Endothelial cell (in vitro differentiated cells): Measurements from ENCODE around the gene FAM78B. TPM values are rescaled to one million over a fixed set of nuclear protein-coding genes. Genes with fewer than 3 reads are reported as not detected.

Experiments
- DNase-seq: peaks from one replicate; pipeline ENCODE4 v3.0.0; 2021; ENCODE audit warnings: low spot score
- H3K27ac Mint-ChIP-seq: one replicate; pipeline ENCODE4 v1.8.0; 2021; ENCODE audit warnings: mixed read lengths, inconsistent platforms; ENCODE audit not compliant: unreplicated experiment
- H3K27me3 Mint-ChIP-seq: one replicate; pipeline ENCODE4 v1.8.0; 2021; ENCODE audit warnings: mild to moderate bottlenecking, moderate library complexity, mixed read lengths, inconsistent platforms; ENCODE audit not compliant: unreplicated experiment
- H3K36me3 Mint-ChIP-seq: one replicate; pipeline ENCODE4 v1.8.0; 2021; ENCODE audit warnings: mild to moderate bottlenecking, low read depth, mixed read lengths, inconsistent platforms; ENCODE audit not compliant: unreplicated experiment
- H3K4me1 Mint-ChIP-seq: one replicate; pipeline ENCODE4 v1.8.0; 2021; ENCODE audit warnings: mild to moderate bottlenecking, mixed read lengths, inconsistent platforms; ENCODE audit not compliant: unreplicated experiment
- H3K4me3 Mint-ChIP-seq: one replicate; pipeline ENCODE4 v1.8.0; 2021; ENCODE audit warnings: mild to moderate bottlenecking, mixed read lengths, inconsistent platforms; ENCODE audit not compliant: unreplicated experiment
- H3K9me3 Mint-ChIP-seq: one replicate; pipeline ENCODE4 v1.8.0; 2021; ENCODE audit warnings: mixed read lengths, inconsistent platforms; ENCODE audit not compliant: unreplicated experiment
- total RNA-seq: library from RNA; stranded (reverse); fragmentation: NEBNext Ultra II Directional; extraction: Animal tissue kit (Norgen Biotek cat#: 25700); gene quantifications from one replicate; pipeline ENCODE4 v1.2.1, GENCODE V29; 2021; ENCODE audit not compliant: unreplicated experiment
- TF ChIP-seq, protein P1 (sequence below): fragments of 200-600 bp; sonication (generic); IDR thresholded peaks from one replicate; pipeline ENCODE4 v1.5.0; 2021; ENCODE audit warnings: antibody characterized with exemption; ENCODE audit not compliant: unreplicated experiment

The FAM78B gene
- total RNA-seq, 1 donor from 2014 or later: 1.3 TPM

DNA sequence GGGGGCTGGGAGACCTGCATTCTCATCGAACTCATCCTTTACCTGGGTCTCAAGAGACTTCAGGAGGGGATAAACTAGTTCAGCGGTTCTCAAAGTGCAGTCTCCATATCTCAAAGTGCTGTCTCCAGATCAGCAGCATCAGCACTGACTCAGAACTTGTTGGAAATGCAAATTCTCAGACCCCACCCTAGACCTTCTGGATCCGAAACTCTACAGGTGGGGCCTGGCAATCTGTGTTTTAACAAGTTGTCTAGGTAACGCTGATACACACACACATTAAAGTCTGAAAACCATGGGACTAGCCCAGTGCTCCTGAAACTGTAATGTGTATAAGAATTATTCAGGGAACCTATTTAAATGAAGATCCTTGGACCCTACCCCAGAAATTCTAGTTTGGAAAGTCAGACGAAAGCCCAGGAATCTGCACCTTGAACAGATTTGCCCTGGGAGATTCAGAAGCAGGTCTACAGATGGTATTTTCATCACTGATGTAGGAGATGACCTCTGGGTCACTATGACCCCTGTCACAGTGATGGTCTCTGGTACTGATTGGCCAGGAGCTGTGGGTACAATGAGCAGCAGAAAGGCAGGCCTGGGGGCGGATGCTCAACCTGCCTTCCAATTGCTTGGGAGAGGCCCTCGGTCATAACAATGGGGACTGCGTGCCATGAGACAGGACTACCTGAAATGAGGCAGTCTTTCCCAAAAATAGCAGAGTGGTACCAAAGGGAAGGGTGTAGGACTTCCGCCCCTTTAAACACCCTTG is 127.2 kb downstream of the FAM78B start:
- DNase-seq: no peak
- Mint-ChIP-seq H3K4me1 (no peaks in the 10 kb centered on the region), H3K4me3 (no peak overlapping the region), H3K9me3 (no peaks in the 10 kb centered on the region), H3K36me3 (no peaks in the 10 kb centered on the region), H3K27ac (no peak overlapping the region), H3K27me3 (no peaks in the 10 kb centered on the region)
- TF ChIP-seq, protein P1, sequence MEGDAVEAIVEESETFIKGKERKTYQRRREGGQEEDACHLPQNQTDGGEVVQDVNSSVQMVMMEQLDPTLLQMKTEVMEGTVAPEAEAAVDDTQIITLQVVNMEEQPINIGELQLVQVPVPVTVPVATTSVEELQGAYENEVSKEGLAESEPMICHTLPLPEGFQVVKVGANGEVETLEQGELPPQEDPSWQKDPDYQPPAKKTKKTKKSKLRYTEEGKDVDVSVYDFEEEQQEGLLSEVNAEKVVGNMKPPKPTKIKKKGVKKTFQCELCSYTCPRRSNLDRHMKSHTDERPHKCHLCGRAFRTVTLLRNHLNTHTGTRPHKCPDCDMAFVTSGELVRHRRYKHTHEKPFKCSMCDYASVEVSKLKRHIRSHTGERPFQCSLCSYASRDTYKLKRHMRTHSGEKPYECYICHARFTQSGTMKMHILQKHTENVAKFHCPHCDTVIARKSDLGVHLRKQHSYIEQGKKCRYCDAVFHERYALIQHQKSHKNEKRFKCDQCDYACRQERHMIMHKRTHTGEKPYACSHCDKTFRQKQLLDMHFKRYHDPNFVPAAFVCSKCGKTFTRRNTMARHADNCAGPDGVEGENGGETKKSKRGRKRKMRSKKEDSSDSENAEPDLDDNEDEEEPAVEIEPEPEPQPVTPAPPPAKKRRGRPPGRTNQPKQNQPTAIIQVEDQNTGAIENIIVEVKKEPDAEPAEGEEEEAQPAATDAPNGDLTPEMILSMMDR: no peak

DNA sequence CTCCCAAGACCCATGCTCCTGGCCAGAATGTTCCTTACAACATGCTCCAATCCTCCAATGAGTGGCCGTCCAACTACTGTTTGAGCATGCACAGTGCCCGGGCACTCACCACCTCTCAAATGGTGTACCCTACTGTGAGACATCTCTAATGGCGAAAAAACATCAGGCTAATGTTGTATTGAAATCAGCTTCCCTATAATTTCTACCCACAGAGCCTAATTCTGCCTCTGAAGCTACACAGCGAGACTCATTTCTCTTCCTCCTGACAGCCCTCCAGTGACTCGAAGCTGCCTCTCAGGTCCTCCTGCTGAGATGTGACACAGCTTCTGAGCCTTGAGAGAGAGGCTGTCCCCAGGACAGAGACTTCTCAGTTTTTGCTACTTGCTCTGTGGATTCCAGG is 130.7 kb downstream of the FAM78B start:
- Mint-ChIP-seq H3K4me3 (no peak overlapping the region), H3K4me1 (peaks cover 3% of the 10 kb centered on the region), H3K36me3 (no peaks in the 10 kb centered on the region), H3K27me3 (peaks cover under 1% of the 10 kb centered on the region), H3K27ac (no peak overlapping the region), H3K9me3 (no peaks in the 10 kb centered on the region)
- TF ChIP-seq, protein P1: no peak
- no peak for DNase-seq

DNA sequence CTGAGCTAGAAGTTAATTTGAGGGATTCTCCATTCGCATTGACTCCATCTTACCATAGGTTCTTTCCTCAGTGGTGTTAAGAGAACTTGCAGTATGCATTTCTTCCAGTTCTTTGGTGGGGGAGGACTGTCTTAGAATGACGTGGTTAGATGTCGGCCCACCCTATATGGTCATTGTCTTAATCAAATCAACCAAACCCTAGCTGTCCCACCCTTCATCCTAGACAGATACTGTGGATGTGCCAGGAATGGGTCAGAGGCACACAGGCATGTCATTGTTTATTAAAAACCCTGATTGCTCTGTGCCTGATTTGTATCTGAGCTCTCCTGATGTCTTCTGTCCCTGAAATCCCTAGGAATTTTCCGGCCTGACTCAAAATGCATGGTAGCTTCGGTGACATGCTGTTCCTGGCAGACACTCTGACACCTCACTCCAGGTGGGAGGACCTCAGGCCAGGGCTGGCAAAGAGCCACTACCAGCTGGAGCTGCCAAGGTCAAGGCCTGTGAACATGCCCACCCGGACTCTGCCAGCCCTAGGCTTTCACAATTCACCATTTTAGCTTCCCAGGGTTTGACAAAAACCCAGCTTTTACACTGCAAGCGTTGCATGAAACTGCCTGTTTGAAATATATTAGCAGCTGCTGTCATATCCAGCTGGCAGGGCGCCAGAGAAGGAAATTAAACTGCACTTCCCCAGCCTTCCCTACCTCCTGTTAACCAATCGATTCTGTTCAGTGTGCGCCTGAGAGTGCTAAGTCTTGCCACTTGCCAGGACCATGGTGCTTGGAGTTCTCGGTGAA is 134.0 kb downstream of the FAM78B start:
- no peak for DNase-seq
- Mint-ChIP-seq H3K4me3 (no peak overlapping the region), H3K27ac (no peak overlapping the region), H3K36me3 (no peaks in the 10 kb centered on the region), H3K9me3 (no peaks in the 10 kb centered on the region), H3K4me1 (peaks cover 17% of the 10 kb centered on the region), H3K27me3 (peaks cover 1% of the 10 kb centered on the region)
- TF ChIP-seq, protein P1: no peak

DNA sequence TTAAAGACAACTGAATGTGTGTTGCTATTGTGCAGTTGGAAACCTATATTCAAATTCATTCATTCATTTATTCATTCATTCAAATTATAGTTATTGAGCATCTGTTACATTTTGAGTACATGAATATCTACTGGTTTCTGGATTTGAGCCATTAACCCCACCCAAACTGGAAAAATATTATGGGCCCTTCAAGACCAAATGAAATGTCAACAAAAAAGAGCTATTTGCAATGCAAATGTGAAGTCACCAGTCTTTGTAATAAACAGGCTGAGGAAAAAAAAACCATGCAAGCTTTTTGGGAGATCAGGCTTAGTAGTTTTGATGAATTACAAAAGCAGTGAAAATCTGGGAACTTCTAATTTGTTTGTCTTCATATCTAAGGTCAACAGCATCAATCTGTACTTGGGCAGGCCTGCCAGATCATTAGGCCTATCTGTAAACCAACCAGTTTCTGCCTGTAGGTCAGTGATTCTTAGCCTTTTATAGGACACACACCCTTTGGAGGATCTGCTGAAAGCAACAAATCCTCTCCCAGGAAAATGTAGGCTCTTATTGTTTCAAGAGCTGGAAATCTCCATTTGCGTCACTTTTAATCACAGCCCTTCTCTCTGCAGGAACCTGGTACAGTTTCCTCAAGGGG is 134.7 kb downstream of the FAM78B start:
- Mint-ChIP-seq H3K27me3 (peaks cover 1% of the 10 kb centered on the region), H3K27ac (no peak overlapping the region)
- TF ChIP-seq, protein P1: no peak

More for the DNA sequence above, 134.7 kb downstream of the FAM78B start:
- Mint-ChIP-seq H3K4me3 (no peak overlapping the region), H3K4me1 (peaks cover 17% of the 10 kb centered on the region), H3K9me3 (no peaks in the 10 kb centered on the region), H3K36me3 (no peaks in the 10 kb centered on the region)
- DNase-seq: no peak
